ENCODE data around the gene ITGA5.

- TF ChIP-seq EZH2 (IDR thresholded peaks at IDR 0.05; ENCODE audit: insufficient read depth, low read length) (no peak), CTCF (IDR thresholded peaks at IDR 0.05; ENCODE audit: insufficient read depth, low read depth, low read length) (no peak)
Measured at GRCh38 chr12:54393743-54394142, 25.3 kb downstream of the ITGA5 start.
